ENCODE data around the gene SIGLEC7.

SIGLEC7 gene

GRCh38 chr19:51131780-51132680 is 10.1 kb upstream of the SIGLEC7 start:
- H2AFZ ChIP-seq (ENCODE audit: low read length) = no peak overlapping the region
- H3K79me2 ChIP-seq (ENCODE audit: insufficient read depth, low read length) = no peaks in the 10 kb centered on the region
- H3K4me1 ChIP-seq (ENCODE audit: insufficient read depth, low read length, severe bottlenecking) = no peaks in the 10 kb centered on the region
- peaks cover 9% of the 10 kb centered on the region; the same call in 1 of the 2 replicates for H3K27me3 ChIP-seq (ENCODE audit: insufficient read depth, low read length)
- no peaks in the 10 kb centered on the region for H3K9me3 ChIP-seq (ENCODE audit: low read length)
- H3K9ac ChIP-seq (ENCODE audit: low read length) = no peak overlapping the region
- H4K20me1 ChIP-seq (ENCODE audit: insufficient read depth, low read length) = no peaks in the 10 kb centered on the region
- no peaks in the 10 kb centered on the region for H3K9me2 ChIP-seq (ENCODE audit: low read depth, low read length)
- H3K36me3 ChIP-seq (ENCODE audit: insufficient read depth, low read length) = no peaks in the 10 kb centered on the region
- TF ChIP-seq, protein P1, sequence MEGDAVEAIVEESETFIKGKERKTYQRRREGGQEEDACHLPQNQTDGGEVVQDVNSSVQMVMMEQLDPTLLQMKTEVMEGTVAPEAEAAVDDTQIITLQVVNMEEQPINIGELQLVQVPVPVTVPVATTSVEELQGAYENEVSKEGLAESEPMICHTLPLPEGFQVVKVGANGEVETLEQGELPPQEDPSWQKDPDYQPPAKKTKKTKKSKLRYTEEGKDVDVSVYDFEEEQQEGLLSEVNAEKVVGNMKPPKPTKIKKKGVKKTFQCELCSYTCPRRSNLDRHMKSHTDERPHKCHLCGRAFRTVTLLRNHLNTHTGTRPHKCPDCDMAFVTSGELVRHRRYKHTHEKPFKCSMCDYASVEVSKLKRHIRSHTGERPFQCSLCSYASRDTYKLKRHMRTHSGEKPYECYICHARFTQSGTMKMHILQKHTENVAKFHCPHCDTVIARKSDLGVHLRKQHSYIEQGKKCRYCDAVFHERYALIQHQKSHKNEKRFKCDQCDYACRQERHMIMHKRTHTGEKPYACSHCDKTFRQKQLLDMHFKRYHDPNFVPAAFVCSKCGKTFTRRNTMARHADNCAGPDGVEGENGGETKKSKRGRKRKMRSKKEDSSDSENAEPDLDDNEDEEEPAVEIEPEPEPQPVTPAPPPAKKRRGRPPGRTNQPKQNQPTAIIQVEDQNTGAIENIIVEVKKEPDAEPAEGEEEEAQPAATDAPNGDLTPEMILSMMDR (IDR thresholded peaks at IDR 0.05; ENCODE audit: low read length) = no peak
- no peak for TF ChIP-seq EZH2 (IDR thresholded peaks at IDR 0.05; ENCODE audit: borderline replicate concordance, low read length)
- H3K4me3 ChIP-seq (ENCODE audit: low read depth, low read length, poor library complexity, severe bottlenecking) = no peak overlapping the region
- H3K4me2 ChIP-seq (ENCODE audit: low read length) = no peak overlapping the region
- H3K27ac ChIP-seq (ENCODE audit: low read depth, low read length, poor library complexity, severe bottlenecking) = no peak overlapping the region
- H3F3A ChIP-seq (ENCODE audit: insufficient read depth, low read length) = no peaks in the 10 kb centered on the region

DNA sequence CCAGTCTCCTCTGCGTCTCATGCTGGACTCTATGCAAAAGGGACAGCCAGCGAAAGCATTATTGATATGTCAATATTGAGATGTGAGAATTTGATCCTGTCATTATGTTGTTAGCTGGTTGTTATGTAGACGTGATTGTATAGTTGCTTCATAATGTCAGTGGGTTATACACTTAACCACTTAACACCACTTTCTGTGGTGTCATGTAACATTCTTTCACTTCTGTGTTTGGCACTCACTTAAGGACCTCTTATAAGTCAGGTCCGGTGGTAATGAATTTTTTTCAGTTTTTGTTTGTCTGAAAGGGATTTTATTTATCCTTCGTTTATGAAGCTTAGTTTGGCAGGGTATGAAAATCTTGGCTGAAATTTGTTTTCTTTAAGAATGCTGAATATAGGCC is 7.1 kb upstream of the SIGLEC7 start:
- Histone ChIP-seq H3K4me3 (ENCODE audit: low read depth, low read length, poor library complexity, severe bottlenecking) (no peak overlapping the region), H3K9me3 (ENCODE audit: low read length) (no peaks in the 10 kb centered on the region), H3K9ac (ENCODE audit: low read length) (no peak overlapping the region), H3K9me2 (ENCODE audit: low read depth, low read length) (no peaks in the 10 kb centered on the region), H4K20me1 (ENCODE audit: insufficient read depth, low read length) (no peaks in the 10 kb centered on the region), H3K79me2 (ENCODE audit: insufficient read depth, low read length) (no peaks in the 10 kb centered on the region), H3F3A (ENCODE audit: insufficient read depth, low read length) (no peaks in the 10 kb centered on the region), H3K27me3 (ENCODE audit: insufficient read depth, low read length) (peaks cover 9% of the 10 kb centered on the region; the same call in 1 of the 2 replicates), H3K36me3 (ENCODE audit: insufficient read depth, low read length) (no peaks in the 10 kb centered on the region), H2AFZ (ENCODE audit: low read length) (no peak overlapping the region), H3K4me1 (ENCODE audit: insufficient read depth, low read length, severe bottlenecking) (no peaks in the 10 kb centered on the region), H3K4me2 (ENCODE audit: low read length) (no peak overlapping the region), H3K27ac (ENCODE audit: low read depth, low read length, poor library complexity, severe bottlenecking) (no peak overlapping the region)
- TF ChIP-seq, protein P1 (IDR thresholded peaks at IDR 0.05; ENCODE audit: low read length) = no peak

DNA sequence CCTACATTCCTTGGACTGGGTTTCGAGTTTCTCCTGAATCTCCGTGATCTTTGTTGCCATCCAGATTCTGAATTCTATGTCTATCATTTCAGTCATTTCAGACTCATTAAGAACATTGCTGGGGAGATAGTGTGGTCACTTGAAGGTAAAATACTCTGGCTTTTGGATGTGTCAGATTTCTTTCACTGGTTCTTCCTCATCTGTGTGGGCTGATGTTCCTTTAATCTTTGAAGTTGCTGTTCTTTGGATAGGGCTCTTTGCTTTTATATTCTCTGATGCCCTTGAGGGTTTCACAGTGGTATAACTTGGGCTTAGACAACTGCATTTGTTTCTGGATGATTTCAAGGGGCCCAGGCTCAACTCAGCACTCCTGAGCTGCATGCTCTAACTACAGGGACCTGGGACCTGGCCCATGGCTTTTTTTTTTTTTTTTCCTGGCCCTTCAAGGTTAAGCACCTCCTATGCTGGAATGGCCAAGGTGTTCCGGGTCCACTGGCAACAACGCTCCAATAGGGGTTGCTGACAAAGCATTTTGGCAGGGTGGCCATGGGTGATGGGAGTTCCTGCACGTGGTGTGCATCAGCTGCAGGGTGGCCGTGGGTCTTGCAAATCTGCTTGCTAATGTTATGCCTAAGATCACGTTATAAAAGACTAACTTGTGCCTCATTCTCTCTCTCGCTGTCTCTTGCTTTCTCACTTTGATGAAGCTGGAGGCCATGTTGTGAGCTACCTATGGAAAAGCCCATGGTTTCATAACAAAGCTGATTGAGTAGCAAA is 5.9 kb upstream of the SIGLEC7 start:
- Histone ChIP-seq H3K79me2 (ENCODE audit: insufficient read depth, low read length) (no peaks in the 10 kb centered on the region), H3K27ac (ENCODE audit: low read depth, low read length, poor library complexity, severe bottlenecking) (no peak overlapping the region), H4K20me1 (ENCODE audit: insufficient read depth, low read length) (no peaks in the 10 kb centered on the region), H2AFZ (ENCODE audit: low read length) (no peak overlapping the region), H3K36me3 (ENCODE audit: insufficient read depth, low read length) (no peaks in the 10 kb centered on the region), H3K4me2 (ENCODE audit: low read length) (no peak overlapping the region), H3K4me3 (ENCODE audit: low read depth, low read length, poor library complexity, severe bottlenecking) (no peak overlapping the region), H3K9me3 (ENCODE audit: low read length) (no peaks in the 10 kb centered on the region), H3K27me3 (ENCODE audit: insufficient read depth, low read length) (peaks cover 9% of the 10 kb centered on the region; the same call in 1 of the 2 replicates), H3K9ac (ENCODE audit: low read length) (no peak overlapping the region), H3K4me1 (ENCODE audit: insufficient read depth, low read length, severe bottlenecking) (no peaks in the 10 kb centered on the region), H3K9me2 (ENCODE audit: low read depth, low read length) (no peaks in the 10 kb centered on the region), H3F3A (ENCODE audit: insufficient read depth, low read length) (no peaks in the 10 kb centered on the region)
- TF ChIP-seq, protein P1 (IDR thresholded peaks at IDR 0.05; ENCODE audit: low read length) = no peak
- TF ChIP-seq EZH2 (IDR thresholded peaks at IDR 0.05; ENCODE audit: borderline replicate concordance, low read length) = no peak

All from OCI-LY1 (cell line).